LoVo (cell line): ENCODE results near the gene GSK3A.
"Not testable (repeated sequence)": the region's sequence is repeated elsewhere in the genome, so short reads cannot be mapped to it uniquely, and the experiment has no call there.

Experiments
- DNase-seq: peaks from one replicate; pipeline ENCODE4 v3.0.0-alpha.2; 2016; ENCODE audit warnings: low spot score

GSK3A gene

DNA sequence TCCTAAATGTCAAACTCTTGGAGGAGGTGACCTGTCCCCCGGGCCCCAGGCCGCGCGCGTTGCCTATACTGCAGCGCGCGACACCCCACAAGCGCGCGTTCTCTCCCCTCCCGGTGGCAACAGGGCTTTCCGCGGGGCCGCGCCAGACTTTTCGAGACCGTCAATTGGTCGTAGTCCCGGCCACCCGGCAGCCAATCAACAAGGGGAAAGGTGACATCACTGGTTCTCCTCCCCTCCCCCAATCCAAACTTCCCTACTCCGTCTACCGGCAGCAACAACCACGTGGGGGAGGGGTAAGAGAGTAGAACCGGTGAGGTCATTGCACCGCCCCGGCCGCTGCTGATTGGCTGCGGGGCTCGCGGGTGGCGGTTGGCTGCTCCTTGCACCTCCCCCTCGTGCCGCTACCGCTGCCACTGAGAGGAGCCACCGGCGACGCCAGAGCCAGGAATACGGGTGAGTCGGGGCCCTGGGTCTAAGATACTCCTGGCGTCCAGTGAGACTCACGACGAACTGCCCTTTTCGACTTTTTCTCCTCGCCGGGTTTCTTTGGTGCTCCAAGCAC lies 25.8 kb upstream of the GSK3A start:
- peak; percentile 100 for DNase-seq

DNA sequence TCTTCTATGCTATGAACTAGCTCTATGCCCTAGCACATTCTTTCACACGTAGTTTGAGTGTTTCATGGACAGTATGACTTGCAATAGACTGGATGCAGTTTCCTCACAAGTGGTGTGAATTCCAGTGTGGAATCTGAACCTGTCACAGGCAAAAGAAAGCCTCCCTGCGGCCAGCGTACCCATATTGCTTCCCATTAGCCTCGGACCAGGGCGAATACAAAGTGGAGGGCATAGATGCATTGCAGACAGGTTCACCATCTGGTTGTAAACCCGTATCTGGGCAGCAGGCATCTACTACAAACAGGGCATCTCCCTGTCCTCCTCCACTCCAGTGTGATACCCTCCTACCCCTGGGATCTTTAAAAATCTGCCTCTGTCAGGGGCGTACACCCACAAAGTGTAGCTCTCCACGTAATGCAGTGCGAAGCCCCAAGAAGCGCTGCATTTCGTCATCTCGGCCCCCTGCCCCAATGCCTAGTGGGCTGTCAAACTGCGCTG lies 25.3 kb upstream of the GSK3A start:
- DNase-seq, result no peak

DNA sequence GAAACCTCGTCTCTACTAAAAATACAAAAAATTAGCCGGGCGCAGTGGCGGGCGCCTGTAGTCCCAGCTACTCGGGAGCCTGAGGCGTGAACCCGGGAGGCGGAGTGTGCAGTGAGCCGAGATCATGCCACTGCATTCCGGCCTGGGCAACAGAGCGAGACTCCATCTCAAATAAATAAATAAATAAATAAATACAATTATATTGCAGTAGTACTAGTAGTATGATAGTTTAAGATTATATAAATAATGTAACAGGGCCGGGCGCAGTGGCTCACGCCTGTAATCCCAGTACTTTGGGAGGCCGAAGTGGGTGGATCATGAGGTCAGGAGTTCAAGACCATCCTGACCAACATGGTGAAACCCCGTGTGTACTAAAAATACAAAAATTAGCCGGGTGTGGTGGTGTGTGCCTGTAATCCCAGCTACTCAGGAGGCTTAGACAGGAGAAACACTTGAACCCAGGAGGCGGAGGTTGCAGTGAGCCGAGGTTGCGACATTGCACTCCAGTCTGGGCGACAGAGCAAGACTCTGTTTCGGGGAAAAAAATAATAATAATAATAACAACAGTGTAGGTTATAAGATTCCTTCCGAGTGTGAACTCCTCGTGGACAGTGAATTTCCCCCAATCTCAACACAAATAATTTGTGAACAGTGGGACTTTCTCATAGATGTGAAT lies 24.7 kb upstream of the GSK3A start:
- not testable (repeated sequence) for DNase-seq

- DNase-seq, result not testable (repeated sequence)
Observed at GRCh38 chr19:42266105-42266504, 23.7 kb upstream of the GSK3A start.

DNA sequence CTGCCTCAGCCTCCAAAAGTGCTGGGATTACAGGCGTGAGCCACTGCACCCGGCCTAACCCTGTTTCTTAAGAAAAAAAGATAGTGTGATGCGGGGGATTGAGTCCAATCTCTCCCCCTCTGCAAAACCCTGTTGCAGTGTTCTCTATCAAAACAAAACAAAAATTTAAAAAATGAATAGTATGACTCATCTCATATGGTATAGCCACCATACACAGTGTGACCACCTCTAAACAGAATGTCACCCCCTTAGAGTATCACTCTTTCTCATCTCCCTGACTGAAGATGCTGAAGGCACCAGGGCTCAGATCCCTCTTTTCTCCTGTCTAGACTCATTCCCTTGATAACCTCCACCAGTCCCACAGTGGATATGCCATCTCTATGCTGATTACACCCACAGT lies 19.4 kb upstream of the GSK3A start:
- DNase-seq, result no peak

DNA sequence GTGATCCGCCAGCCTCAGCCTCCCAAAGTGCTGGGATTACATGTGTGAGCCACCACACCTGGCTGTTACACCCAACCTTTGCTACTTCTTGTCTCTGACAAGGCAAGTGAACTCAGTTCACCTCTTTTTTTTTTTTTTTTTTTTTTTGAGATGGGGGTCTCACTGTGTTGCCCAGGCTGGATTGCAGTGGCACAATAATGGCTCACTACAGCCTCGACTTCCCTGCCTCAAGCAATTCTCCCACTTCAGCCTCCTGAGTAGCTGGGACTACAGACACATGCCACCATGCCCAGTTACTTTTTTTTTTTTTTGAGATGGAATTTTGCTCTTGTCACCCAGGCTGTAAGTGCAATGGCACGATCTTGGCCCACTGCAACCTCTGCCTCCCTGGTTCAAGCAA lies 15.4 kb upstream of the GSK3A start:
- DNase-seq, result not testable (repeated sequence)

GRCh38 chr19:42255766-42256745 lies 13.7 kb upstream of the GSK3A start:
- DNase-seq, result peak; percentile 7

DNA sequence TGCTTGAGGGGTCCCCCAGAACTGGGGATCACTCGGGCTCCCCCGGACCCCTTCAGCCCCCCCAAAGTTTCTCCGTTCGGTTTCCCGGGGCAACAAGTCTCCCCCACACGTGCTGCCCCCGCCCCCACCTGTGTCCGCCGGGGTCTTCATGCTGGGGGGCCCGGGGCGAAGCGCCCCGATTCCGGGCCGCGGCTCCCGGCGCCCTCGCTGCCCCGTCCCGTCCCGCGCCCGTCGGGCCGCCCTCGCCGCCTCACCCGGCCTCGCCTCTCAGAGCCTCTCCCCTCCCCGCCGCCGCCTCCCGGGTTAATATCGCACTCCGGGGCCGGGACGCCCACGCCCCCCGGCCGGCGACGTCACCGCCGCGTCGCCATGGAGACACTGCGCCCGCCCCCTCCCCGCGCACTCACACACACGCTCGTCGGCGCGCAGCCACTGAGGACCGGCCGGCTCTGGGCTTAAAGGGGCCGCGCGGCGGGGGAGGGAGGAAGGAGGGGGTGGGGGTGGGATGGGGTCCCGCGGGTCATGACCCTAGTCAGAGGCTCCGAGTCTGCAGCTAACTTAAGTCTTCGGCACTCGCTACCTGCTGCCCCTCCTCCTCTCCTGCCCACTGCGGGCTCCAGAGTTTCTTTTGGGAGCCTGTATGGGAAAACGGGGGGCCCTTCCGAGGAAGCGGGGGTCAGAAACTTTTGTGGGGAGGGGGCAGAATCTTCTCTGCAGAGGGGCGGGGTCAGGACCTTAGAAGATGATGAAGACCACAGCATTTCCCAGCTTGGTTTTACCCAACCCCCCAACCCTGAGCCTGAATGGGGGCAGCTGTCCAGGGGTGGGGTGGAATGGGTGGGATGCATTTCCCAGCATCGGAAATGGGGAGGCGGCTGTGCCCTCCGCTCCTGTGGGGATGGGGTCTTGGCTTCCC lies 12.7 kb upstream of the GSK3A start, which contains the start of gene ERF:
ERF (minus strand) TSS at position 279 of the 916 bp plus-strand sequence; CDS start at position 150, 129 bp downstream.
- DNase-seq, result peak; percentile 91

DNA sequence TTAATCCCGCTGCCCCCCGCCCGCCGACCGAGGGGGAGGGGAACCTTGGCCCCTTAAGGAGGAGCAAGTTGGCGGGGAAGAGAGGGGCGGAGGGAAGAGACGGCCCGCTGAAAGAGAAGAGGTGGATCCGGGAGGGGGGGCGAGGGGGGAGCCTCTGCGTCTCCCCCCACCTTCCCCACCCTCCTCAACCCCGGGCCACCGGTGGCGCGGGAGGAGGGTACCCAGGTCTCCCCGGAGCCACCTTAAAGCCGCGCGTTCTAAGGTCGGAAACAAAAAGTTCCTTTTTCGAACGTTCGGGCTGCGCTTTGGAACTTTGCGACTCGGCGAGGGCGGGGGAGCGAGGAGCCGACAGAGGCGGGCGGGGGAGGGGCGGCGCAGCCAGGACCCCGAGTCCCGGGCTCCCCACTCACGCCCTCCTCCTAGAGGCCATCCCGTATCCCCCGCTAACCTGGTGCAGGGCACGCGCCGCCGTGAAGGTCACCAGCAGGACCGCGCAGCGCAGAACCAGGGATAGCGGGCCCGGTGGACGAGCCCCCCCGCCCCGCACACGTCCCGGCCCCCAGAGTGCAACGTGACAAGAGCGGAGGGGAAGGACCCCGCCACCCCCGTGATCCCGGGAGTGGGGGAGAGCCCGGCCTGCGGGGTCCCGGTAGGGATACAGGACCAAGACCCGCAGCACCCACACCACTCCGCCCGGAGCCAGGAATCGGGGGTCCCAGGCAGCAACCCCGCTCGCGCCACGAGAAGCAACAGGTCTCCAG lies 11.9 kb upstream of the GSK3A start:
- peak; percentile 15 for DNase-seq

- DNase-seq, result peak; percentile 3
Observed at GRCh38 chr19:42253245-42254088, 11.1 kb upstream of the GSK3A start.

- DNase-seq, result no peak
Observed at GRCh38 chr19:42252365-42253244, 10.2 kb upstream of the GSK3A start.

DNA sequence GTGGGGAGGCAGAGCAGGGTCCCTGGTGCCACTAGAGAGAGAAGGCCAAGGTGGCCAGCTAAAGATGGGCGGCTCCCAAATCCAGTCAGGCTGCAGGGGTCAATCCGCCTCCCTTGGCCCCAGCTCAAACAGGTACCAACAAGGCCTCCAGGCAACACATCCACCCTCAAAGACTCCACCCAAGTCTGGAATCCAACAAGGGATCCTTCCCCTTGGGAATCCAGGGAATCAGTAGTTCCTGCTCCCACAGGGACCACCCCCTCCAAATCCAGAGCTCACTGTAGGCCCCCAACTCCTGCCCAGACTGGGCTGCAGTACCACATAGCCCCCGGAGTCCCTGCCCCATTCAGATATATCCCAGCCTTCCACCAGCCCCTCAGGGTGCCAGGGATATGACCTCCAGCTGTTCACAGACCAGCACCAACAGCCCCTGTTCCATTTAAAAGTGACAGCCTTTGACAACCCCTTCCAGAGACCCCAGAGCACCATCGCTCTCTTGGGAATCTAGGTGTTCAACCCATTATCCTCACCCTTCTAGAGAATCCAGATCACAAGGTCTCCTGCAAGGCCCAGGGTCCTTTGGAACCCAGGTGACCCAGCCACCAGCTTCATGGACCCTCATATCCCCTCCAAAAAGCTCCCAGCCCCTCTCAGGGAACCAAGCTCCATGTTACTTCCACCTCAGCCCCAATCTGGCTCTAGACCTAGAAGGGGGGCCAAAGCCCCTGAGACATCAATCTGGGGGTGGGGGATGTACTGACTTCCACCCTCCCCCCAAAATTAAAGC lies 9.4 kb upstream of the GSK3A start:
- DNase-seq, result peak; percentile 7

DNA sequence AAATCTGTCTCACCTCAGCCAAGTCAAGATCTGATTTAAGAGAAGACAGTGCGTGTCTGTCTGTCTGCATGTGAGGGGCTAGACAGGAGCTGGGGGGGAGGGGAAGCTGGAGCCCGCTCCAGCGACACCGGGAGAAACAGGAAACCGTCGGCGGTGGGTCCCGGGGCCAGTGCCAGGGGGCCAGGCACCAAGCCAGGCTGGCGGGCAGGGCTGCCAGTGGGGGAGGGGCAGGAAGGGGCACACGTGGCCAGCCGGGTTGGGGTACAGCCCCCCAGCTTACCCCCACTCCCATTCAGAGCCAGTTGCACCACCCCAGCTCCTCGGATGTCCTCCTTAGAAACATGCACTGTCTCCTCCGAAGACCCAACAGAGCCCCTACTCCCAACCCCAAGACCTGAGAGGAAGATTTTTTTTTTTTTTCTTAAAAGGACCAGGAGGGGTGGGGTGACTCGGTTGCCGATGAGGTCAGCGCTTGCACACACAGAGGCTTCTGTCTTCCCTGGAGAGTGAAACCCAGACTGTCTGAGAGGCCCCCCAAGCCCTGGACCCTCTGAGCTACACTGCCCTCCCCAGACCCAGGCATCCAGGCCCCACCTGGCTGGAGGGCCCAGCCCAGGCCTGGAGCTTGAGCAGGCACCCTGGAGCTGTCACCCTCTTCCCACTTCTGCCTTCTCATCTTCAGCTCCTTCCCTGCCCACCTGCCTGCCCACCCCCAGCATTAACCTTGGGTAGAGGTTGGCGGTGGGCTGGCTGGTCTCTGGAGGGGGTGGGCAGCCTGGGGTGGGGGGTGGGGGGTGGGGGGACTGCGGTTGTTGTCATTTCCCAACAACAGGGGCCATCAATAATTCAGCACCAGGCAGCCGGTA lies 8.5 kb upstream of the GSK3A start:
- DNase-seq, result no peak

GRCh38 chr19:42250183-42250665 lies 7.8 kb upstream of the GSK3A start:
- DNase-seq, result no peak

- no peak for DNase-seq
Observed at GRCh38 chr19:42249769-42250168, 7.4 kb upstream of the GSK3A start.

GRCh38 chr19:42249149-42249750 lies 6.8 kb upstream of the GSK3A start:
- no peak for DNase-seq
